Measurements from ENCODE around the gene BASP1.

GRCh38 chr5:17325770-17326599 lies 108.6 kb downstream of the BASP1 start:
- TF ChIP-seq EZH2phosphoT487 (IDR thresholded peaks at IDR 0.05; ENCODE audit: low read depth, severe bottlenecking, unreplicated experiment) (no peak), CTCF (IDR thresholded peaks at IDR 0.05; ENCODE audit: poor library complexity) (no peak), EZH2 (IDR thresholded peaks at IDR 0.05; ENCODE audit: borderline replicate concordance) (no peak)

Data from hepatocyte (in vitro differentiated cells).